ENCODE measurements around the gene MRPS9.

MRPS9 gene

DNA sequence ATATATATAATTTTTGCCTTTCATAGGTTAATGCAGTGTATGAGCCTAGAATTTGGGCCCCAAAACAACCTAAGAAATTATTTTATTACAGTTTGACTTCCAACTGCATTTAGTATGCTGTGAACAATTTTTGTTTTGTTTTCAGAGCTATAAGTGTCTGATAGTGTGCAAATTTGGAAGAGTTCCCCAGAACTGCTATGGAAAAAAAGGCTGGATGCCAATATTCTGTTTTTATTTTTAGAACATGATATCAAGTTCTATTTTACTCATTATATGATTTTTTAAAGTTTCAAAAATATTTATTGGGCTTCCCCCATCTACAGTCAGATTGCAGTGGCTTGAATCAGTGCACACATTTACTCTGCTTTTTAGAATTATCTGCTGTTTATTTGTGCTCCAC, 42.6 kb downstream of the MRPS9 start:
- DNase-seq = no peak

DNA sequence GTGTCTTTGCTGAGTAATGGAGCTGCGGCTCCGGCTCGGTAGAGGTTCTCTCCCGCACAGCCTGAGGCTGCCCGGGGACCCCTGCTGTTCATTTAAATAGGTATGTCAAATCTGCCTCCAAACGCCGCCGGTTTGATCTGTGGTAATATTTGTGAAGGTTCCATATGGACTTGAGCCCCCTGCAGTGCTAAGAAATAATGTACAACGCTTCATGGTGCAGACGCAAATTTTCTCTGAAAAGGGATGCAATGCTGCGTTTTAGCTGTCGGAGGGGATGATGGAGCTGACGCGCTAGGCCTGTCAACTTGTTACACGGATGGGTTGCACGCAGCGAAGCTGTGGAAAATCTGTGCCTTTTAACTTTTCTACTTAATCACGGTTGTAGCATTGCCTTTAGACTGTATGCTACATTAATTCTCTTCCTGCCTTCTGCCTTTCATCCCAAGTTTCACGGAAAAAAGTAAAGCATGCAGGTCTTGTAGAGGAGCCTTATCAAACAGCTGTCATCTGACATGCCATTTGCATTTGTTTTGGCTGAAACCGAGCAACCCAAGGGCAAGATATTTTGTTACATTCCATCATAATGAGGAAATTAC, 43.2 kb downstream of the MRPS9 start:
- DNase-seq = no peak

GRCh38 chr2:105082107-105082506, 44.2 kb downstream of the MRPS9 start:
- no peak for DNase-seq

- DNase-seq = no peak
Measured at GRCh38 chr2:105085525-105085924, 47.7 kb downstream of the MRPS9 start.

GRCh38 chr2:105087273-105087672, 49.4 kb downstream of the MRPS9 start:
- no peak for DNase-seq

- DNase-seq = no peak
Measured at GRCh38 chr2:105090091-105090490, 52.2 kb downstream of the MRPS9 start.

- DNase-seq = no peak
Measured at GRCh38 chr2:105092797-105093196, 54.9 kb downstream of the MRPS9 start.

GRCh38 chr2:105099153-105099552, 61.3 kb downstream of the MRPS9 start:
- no peak for DNase-seq

GRCh38 chr2:105100046-105100840, 62.4 kb downstream of the MRPS9 start:
- no peak for DNase-seq

GRCh38 chr2:105102001-105102400, 64.1 kb downstream of the MRPS9 start:
- DNase-seq = no peak

DNA sequence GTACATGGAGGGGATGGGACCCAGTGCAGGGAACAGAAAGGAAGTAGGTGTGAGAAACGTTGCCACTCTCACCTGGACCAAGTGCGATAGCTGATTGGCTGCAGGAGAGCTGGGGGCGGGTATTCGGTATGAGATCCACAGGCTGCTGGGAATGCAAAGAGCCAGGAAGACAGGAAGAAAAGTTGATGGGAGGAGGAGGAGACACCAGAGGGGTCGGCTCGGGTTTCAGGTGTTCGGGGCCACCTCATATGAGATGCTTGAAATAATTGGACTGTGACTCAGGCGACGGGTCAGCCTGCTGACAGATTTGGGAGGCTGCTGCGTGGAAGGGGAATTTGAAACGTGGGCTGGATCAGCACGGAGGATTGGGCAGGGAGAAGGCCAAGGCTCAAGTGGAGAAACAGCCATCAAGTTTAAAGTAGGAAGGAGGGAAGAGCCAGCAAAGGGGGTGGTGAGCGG, 65.1 kb downstream of the MRPS9 start:
- DNase-seq = no peak

DNA sequence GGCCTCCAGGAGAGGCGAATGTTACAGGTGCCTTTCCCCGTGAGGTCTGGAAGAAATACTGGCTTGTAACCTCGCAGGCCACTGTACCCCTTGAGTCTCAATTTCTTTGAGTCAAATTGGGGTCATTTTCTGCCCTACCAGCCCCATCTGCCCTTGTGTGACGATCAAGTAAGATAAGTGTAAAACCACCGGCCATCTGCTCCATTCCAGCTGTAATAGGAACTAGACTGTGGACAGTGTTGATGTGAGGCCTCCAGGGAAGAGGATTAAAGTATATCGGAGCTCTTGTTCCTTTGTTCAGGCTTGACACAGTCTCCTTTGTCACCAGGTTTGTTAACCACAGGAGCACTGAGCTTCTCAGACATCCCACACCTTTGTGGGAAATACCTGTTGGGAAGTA, 65.6 kb downstream of the MRPS9 start:
- DNase-seq = no peak

DNA sequence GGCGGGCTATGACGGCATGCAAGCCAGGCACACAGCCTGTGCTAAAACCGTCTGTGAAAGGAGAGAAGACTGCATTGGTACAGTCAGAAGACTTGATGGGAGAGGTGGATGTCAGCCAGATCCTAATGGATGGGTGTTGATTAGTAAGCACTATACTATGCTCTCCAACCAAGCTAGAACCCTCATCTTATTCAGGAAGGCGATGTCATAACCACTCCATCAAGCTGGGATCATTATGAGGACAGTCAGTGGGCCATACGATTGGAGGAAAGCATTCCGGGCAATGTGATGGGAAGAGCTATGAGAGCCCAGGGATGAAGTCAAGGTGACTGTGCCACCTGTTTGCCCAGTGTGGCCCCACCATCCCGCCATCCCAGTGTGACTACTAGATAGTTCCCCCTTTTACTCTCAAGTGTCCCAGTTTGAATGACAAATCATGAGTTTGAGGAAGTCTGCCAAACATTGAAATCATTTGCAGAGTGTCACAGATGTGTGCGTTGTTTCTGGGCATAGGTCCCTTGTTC, 66.4 kb downstream of the MRPS9 start:
- DNase-seq = no peak

- DNase-seq = no peak
Measured at GRCh38 chr2:105110295-105110829, 72.5 kb downstream of the MRPS9 start.

DNA sequence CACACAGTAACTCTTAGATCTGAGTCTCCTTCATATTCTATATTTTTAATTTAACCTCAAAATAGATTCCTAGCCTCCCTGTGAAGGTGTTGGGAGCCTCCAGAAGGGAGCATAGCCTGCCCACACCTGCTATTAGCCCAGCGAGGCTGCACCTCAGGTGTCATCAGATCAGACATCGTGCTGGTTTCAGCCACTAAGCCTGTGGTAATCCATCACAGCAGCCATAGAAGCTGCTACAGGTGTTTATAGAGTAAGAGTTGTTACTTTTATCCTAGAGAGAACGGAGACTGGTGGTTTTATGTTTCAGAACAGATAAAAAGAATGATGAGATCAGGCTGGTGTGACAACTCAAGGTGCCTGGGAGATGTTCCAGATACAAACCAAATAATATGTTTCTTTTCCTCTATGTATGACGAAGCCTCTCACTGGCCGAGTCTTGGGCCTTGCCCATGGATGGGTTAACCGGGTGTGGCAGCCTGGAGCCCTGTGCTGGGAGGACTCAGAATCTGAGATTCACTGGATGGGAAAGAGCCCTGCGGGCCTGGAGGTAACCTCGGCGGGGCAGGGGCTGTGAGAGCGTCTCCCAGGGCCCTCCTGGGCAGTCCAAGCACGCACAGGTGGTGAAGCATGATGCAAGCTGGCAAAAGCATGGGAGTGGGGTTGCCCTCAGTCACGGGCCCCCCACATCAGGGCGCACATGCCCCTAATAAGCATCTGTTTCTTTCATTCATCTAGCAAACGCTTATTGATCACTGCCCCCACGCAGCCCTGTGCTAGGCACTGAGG, 73.7 kb downstream of the MRPS9 start:
- no peak for DNase-seq

DNA sequence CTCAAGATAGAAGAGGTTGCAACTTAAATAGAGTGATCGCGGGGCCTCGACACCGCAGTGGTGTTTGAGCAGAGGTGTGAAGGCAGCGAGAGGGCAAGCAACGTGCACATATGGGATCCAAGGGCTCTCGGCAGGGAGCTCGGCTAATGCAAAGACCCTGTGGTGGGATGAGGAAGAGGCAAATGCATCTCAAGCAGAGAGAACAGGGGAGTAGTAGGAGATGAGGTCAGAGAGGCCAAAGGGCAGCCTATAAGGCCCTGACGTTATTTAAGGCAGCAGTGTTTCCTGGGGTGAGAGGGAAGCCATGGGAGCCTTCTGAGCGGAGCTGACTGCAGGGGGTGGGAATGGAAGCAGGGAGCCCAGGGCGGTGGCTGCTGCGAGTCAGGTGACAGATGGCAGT, 74.5 kb downstream of the MRPS9 start:
- no peak for DNase-seq

DNA sequence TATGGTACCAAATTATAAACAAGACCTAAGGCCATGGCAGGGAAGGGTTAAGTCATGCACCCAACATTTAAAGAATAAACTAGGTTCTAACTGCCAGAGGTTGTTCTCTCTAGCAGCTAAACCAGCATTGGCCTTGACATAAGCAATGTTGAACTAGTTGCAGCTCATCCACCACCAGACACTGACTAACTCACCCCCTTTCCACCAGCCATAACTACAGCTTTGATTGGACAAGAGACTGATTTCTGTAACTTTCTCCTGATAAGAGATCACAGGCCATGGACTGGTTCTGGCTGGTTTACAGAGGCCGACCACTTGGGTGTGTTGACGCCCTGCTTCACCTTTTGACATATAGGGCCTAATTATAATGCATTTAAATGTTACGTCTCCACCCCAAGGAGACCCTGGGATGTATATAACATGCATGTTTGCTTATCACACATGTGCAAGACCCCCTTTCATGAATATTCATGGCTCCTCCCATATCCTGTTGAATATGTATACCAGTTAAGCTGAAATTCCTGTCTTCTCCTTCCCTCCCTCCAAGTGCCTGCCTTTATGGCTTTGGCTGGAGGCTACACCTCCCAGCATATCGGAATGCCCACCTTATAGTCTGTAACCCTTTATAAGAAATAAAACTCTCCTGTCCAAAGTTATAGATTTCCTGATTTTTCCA, 75.9 kb downstream of the MRPS9 start:
- DNase-seq = no peak

DNA sequence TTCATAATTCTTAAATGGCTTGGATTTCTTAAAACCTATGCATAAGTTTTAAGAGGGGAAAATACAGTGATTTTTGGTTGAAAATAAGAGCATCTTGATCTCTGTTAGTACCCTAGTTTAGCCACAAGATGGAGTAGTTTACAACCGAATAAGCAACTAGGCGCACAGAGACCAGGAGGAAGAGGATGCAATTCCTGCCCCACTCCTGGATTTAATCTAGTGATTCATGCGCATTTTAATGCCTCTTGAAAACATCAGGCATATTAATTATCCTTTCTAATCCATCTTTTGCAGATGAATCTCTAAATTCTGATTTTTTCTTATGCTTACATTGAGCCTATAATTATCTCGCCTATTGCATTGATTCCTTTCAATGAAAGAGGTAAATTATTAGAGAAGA, 76.7 kb downstream of the MRPS9 start:
- peak; percentile 48 for DNase-seq

DNA sequence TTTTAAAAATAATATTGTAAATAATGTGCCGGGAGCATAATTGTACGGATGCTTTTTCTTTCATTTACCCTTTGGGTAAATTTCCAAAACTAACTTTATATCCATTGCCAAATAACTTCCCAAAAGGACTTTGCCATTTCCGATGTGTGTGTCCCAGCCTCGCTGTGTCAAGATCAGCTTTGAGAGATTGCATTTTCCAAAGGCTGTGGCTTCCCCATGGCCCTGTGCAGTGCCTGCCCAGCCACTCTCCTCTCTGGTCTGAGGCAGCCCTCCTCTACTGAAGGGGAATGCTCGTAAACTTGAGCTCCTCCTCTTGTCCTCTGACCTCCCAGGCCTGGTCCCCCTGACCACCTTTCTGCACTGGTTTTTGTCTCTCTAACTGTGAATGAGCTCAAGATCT, 78.5 kb downstream of the MRPS9 start:
- no peak for DNase-seq

- DNase-seq = no peak
Measured at GRCh38 chr2:105117565-105117964, 79.7 kb downstream of the MRPS9 start.

GRCh38 chr2:105118960-105119359, 81.1 kb downstream of the MRPS9 start:
- no peak for DNase-seq

DNA sequence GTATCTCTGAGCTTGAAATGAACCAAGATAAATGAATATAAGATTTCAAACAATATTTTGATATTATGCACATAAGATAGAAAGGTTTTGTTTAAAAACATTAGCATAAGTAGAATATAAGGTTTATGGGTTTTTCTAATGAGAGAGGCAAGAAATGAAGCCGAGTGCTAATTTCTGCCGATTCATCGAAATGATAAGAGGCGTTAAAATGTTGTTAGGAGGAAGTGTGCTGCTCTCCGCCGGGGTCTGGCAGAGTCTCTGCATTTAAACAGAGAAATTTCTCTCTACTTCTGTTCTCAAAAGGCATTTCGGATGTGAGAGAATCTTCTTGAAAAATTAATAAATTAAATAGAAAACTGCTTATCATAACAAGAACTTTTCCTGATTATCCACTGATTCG, 83.6 kb downstream of the MRPS9 start:
- DNase-seq = no peak

GRCh38 chr2:105125428-105125827, 87.6 kb downstream of the MRPS9 start:
- DNase-seq = no peak
